H1 (cell line): ENCODE measurements around the gene TRPC1. TPM values are rescaled to one million over a fixed set of nuclear protein-coding genes. Genes with fewer than 3 reads are reported as not detected.

Experiments
- CTCF ChIA-PET: fragments of 300-600 bp; sonication (Branson Sonifier 250); formaldehyde crosslinking; loops from one replicate; lab custom pipeline; 2021; ENCODE audit not compliant: partially characterized antibody; lab: Charles Lee
- POLR2A ChIA-PET: fragments of 300-600 bp; sonication (Branson Sonifier 250); formaldehyde crosslinking; loops from one replicate; lab custom pipeline; 2021; ENCODE audit warnings: inconsistent platforms; ENCODE audit not compliant: partially characterized antibody; lab: Charles Lee
- DNase-seq, 2 experiments: peaks; one replicate each; pipeline versions ENCODE4 v3.0.0 to v3.0.0-alpha.2; 2010 to 2022; ENCODE audit warnings: low spot score in 2 of 2, low read depth in 1 of 2, mixed read lengths in 1 of 2
- FAIRE-seq: peaks from 2 replicates; lab custom pipeline; 2011; peaks lifted over from hg19 to GRCh38; lab: Jason Lieb, UNC
- H2AFZ ChIP-seq: 2 replicates; pipeline ENCODE4 v1.8.1; 2012; ENCODE audit warnings: low read length, inconsistent platforms
- H2AK5ac ChIP-seq: 2 replicates; pipeline ENCODE4 v1.6.1; 2013; ENCODE audit warnings: low read depth, low read length
- H2BK120ac ChIP-seq: replicated peaks from 2 replicates; pipeline ENCODE3; 2013; ENCODE audit warnings: low read depth, low read length, inconsistent platforms
- H2BK12ac ChIP-seq: 2 replicates; pipeline ENCODE4 v1.6.1; 2013; ENCODE audit warnings: low read depth, low read length
- H2BK15ac ChIP-seq: 2 replicates; pipeline ENCODE4 v1.6.1; 2013; ENCODE audit warnings: low read length
- H2BK20ac ChIP-seq: 2 replicates; pipeline ENCODE4 v1.6.1; 2013; ENCODE audit warnings: low read length
- H2BK5ac ChIP-seq: 2 replicates; pipeline ENCODE4 v1.6.1; 2013; ENCODE audit warnings: low read depth, low read length
- H3K14ac ChIP-seq: 2 replicates; pipeline ENCODE4 v1.6.1; 2013; ENCODE audit warnings: inconsistent platforms; ENCODE audit not compliant: insufficient read length
- H3K18ac ChIP-seq: 2 replicates; pipeline ENCODE4 v1.6.1; 2013; ENCODE audit warnings: low read length; ENCODE audit errors: extremely low read depth
- H3K23ac ChIP-seq: 2 replicates; pipeline ENCODE4 v1.6.1; 2013; ENCODE audit warnings: inconsistent platforms; ENCODE audit not compliant: insufficient read length
- H3K23me2 ChIP-seq: 2 replicates; pipeline ENCODE4 v1.6.1; 2013; ENCODE audit warnings: low read depth, low read length
- H3K27ac ChIP-seq: 2 replicates; pipeline ENCODE4 v1.6.1; 2011; ENCODE audit warnings: low read depth, low read length, inconsistent platforms
- H3K27me3 ChIP-seq, 4 experiments: replicated peaks in 1 of 4; 1 replicate in 1 of 4; 2 replicates in 3 of 4; pipeline versions ENCODE4 v1.6.1 to v1.8.1; 2011 to 2013; ENCODE audit warnings: low read length in 3 of 4, mild to moderate bottlenecking in 3 of 4, inconsistent platforms in 2 of 4, mixed read lengths in 2 of 4, moderate library complexity in 1 of 4; ENCODE audit not compliant: control insufficient read depth in 3 of 4, insufficient read depth in 3 of 4; ENCODE audit errors: extremely low read depth in 1 of 4
- H3K36me3 ChIP-seq, 4 experiments: 2 replicates each; pipeline versions ENCODE4 v1.6.1 to v1.8.1; 2011 to 2013; ENCODE audit warnings: mild to moderate bottlenecking in 4 of 4, low read length in 3 of 4, moderate library complexity in 2 of 4, control low read depth in 1 of 4, inconsistent platforms in 1 of 4; ENCODE audit not compliant: insufficient read depth in 4 of 4, control insufficient read depth in 2 of 4
- H3K4ac ChIP-seq: replicated peaks from 2 replicates; pipeline ENCODE3; 2013; ENCODE audit warnings: low read length, low read depth, mixed read lengths, inconsistent platforms; ENCODE audit not compliant: insufficient read length
- H3K4me1 ChIP-seq, 4 experiments: replicated peaks in 1 of 4; 1 replicate in 1 of 4; 2 replicates in 3 of 4; pipeline versions ENCODE4 v1.6.1 to v1.8.1; 2011 to 2013; ENCODE audit warnings: low read length in 3 of 4, inconsistent platforms in 2 of 4, mixed read lengths in 1 of 4; ENCODE audit not compliant: insufficient read depth in 4 of 4, control insufficient read depth in 3 of 4
- H3K4me2 ChIP-seq, 2 experiments: 2 replicates each; pipeline versions ENCODE4 v1.6.1 to v1.8.1; 2011 to 2013; ENCODE audit warnings: low read depth in 2 of 2, low read length in 2 of 2, control low read depth in 1 of 2, inconsistent platforms in 1 of 2, mild to moderate bottlenecking in 1 of 2; ENCODE audit not compliant: insufficient read depth in 1 of 2
- H3K4me3 ChIP-seq, 4 experiments: fragments of 200-600, 300-600 bp in 1 of 4; sonication (generic), shearing (Covaris generic), sonication (Bioruptor Twin) in 1 of 4; 2 replicates each; pipeline versions ENCODE4 v1.5.1 to v1.8.1; 2011 to 2016; ENCODE audit warnings: low read length in 4 of 4, low read depth in 3 of 4, control low read depth in 2 of 4, inconsistent platforms in 2 of 4, mild to moderate bottlenecking in 2 of 4, mixed read lengths in 1 of 4, moderate library complexity in 1 of 4; ENCODE audit not compliant: insufficient read depth in 2 of 4; ENCODE audit errors: extremely low read depth in 1 of 4
- H3K56ac ChIP-seq: replicated peaks from 2 replicates; pipeline ENCODE3; 2013; ENCODE audit warnings: low read depth, mild to moderate bottlenecking, mixed read lengths, low read length, inconsistent platforms; ENCODE audit not compliant: insufficient read length
- H3K79me1 ChIP-seq: 2 replicates; pipeline ENCODE4 v1.6.1; 2013; ENCODE audit warnings: low read depth, low read length, control low read depth
- H3K79me2 ChIP-seq, 2 experiments: 2 replicates each; pipeline versions ENCODE4 v1.6.1 to v1.8.1; 2012 to 2013; ENCODE audit warnings: low read length in 2 of 2, mild to moderate bottlenecking in 2 of 2, inconsistent platforms in 1 of 2; ENCODE audit not compliant: insufficient read depth in 2 of 2, control insufficient read depth in 1 of 2
- H3K9ac ChIP-seq, 4 experiments: replicated peaks in 1 of 4; 1 replicate in 1 of 4; 2 replicates in 3 of 4; pipeline versions ENCODE4 v1.6.1 to v1.8.1; 2011 to 2013; ENCODE audit warnings: low read depth in 3 of 4, low read length in 3 of 4, control low read depth in 2 of 4, mild to moderate bottlenecking in 2 of 4, moderate library complexity in 2 of 4, inconsistent platforms in 1 of 4; ENCODE audit errors: extremely low read depth in 1 of 4
- H3K9me3 ChIP-seq, 2 experiments: 2 replicates each; pipeline versions ENCODE4 v1.6.1 to v1.8.1; 2012 to 2013; ENCODE audit warnings: mild to moderate bottlenecking in 2 of 2, moderate library complexity in 2 of 2, control low read depth in 1 of 2, inconsistent platforms in 1 of 2, low read depth in 1 of 2, low read length in 1 of 2, mixed read lengths in 1 of 2; ENCODE audit not compliant: insufficient read depth in 2 of 2
- H4K20me1 ChIP-seq, 2 experiments: replicated peaks in 1 of 2; 2 replicates each; pipeline versions ENCODE3 to v1.8.1; 2011 to 2013; ENCODE audit warnings: inconsistent platforms in 2 of 2, low read length in 2 of 2, mild to moderate bottlenecking in 1 of 2; ENCODE audit not compliant: insufficient read depth in 2 of 2, control insufficient read depth in 1 of 2
- H4K5ac ChIP-seq: 2 replicates; pipeline ENCODE4 v1.6.1; 2013; ENCODE audit warnings: low read length, low read depth, mixed read lengths, inconsistent platforms; ENCODE audit not compliant: insufficient read length
- H4K8ac ChIP-seq: 2 replicates; pipeline ENCODE4 v1.8.0; 2013; ENCODE audit warnings: mild to moderate bottlenecking, moderate library complexity, low read length, inconsistent platforms; ENCODE audit not compliant: insufficient read depth; ENCODE audit errors: extremely low read depth
- H4K91ac ChIP-seq: replicated peaks from 2 replicates; pipeline ENCODE3; 2013; ENCODE audit warnings: low read length, mixed read lengths, inconsistent platforms; ENCODE audit not compliant: insufficient read length
- BACH1 ChIP-seq: IDR thresholded peaks from 2 replicates; pipeline ENCODE4 v1.6.1; 2012; ENCODE audit warnings: low read length, improper control_type of control experiment
- EGR1 ChIP-seq: IDR thresholded peaks from 2 replicates; pipeline ENCODE4 v1.6.1; 2011; ENCODE audit warnings: low read depth, low read length, borderline replicate concordance
- KDM4A ChIP-seq: IDR thresholded peaks from one replicate; pipeline ENCODE4 v1.7.1; 2012; ENCODE audit warnings: low read depth, mild to moderate bottlenecking, moderate library complexity, low read length, inconsistent platforms; ENCODE audit not compliant: severe bottlenecking
- NANOG ChIP-seq: IDR thresholded peaks from 2 replicates; pipeline ENCODE4 v1.6.1; 2011; ENCODE audit warnings: low read length, low read depth, mild to moderate bottlenecking, inconsistent platforms; ENCODE audit not compliant: insufficient read depth, poor library complexity, severe bottlenecking
- RAD21 ChIP-seq, 2 experiments: IDR thresholded peaks in 1 of 2; conservative IDR thresholded peaks in 1 of 2; 2 replicates each; pipeline ENCODE4 v1.6.1; 2011; ENCODE audit warnings: low read depth in 2 of 2, low read length in 2 of 2, improper control_type of control experiment in 1 of 2, inconsistent platforms in 1 of 2, mild to moderate bottlenecking in 1 of 2, moderate library complexity in 1 of 2
- RBBP5 ChIP-seq: IDR thresholded peaks from 2 replicates; pipeline ENCODE4 v1.7.1; 2012; ENCODE audit warnings: low read depth, mild to moderate bottlenecking, inconsistent platforms, low read length, moderate library complexity, borderline replicate concordance
- RNF2 ChIP-seq: fragments of 200-900, 300-1000 bp; sonication (generic); IDR thresholded peaks from 2 replicates; pipeline ENCODE4 v1.7.1; 2016; ENCODE audit warnings: borderline replicate concordance, low read depth, mild to moderate bottlenecking, antibody characterized with exemption, low read length; ENCODE audit not compliant: poor library complexity, severe bottlenecking; ENCODE audit errors: missing control alignments
- SIRT6 ChIP-seq: IDR thresholded peaks from one replicate; pipeline ENCODE4 v1.7.1; 2012; ENCODE audit warnings: low read length, inconsistent platforms
- TEAD4 ChIP-seq: IDR thresholded peaks from 2 replicates; pipeline ENCODE4 v1.6.1; 2012; ENCODE audit warnings: low read depth, low read length, inconsistent platforms, mixed read lengths
- ZNF274 ChIP-seq: IDR thresholded peaks from 2 replicates; pipeline ENCODE4 v1.7.0; 2012; ENCODE audit warnings: low read length, borderline replicate concordance; ENCODE audit errors: extremely low read depth
- WGBS, 2 experiments: shearing (Covaris generic) in 1 of 2; methylation state at CpG; one replicate each; pipeline versions ENCODE4 v1.1.6 to v1.1.7; 2013 to 2015; ENCODE audit warnings: low lambda C conversion rate in 2 of 2, mixed read lengths in 2 of 2, inconsistent platforms in 1 of 2, low coverage in 1 of 2, missing lambda C conversion rate in 1 of 2; ENCODE audit not compliant: insufficient replicate concordance in 2 of 2, insufficient coverage in 1 of 2, insufficient read length in 1 of 2; ENCODE audit errors: extremely low coverage in 1 of 2, missing lambda C conversion rate in 1 of 2; 5-methylcytosine and 5-hydroxymethylcytosine counted together
- polyA plus RNA-seq, 7 experiments: library from polyadenylated mRNA; depleted of rRNA in 3 of 7; stranded (reverse) in 5 of 7; unstranded in 2 of 7; fragments of >200 nt in 5 of 7; fragments of 200-250 nt in 2 of 7; gene quantifications; 1 replicate in 5 of 7; 2 replicates in 1 of 7; 4 replicates in 1 of 7; pipeline versions ENCODE4 v1.2.1 to v1.2.3, GENCODE V29; 2011 to 2013; ENCODE audit warnings: missing spikeins in 2 of 7, mixed read lengths in 2 of 7
- total RNA-seq: library from RNA; stranded (reverse); fragmentation: NEBNext Ultra II Directional; extraction: Animal tissue kit (Norgen Biotek cat#: 25700); gene quantifications from 2 replicates; pipeline ENCODE4 v1.2.1, GENCODE V29; 2021

TRPC1 gene
- total and polyA plus RNA-seq, 2 of the 8 experiments (the other 6 are each of a cell fraction or from before 2014, with no cell fraction given): 22.6 to 23.1 TPM

DNA sequence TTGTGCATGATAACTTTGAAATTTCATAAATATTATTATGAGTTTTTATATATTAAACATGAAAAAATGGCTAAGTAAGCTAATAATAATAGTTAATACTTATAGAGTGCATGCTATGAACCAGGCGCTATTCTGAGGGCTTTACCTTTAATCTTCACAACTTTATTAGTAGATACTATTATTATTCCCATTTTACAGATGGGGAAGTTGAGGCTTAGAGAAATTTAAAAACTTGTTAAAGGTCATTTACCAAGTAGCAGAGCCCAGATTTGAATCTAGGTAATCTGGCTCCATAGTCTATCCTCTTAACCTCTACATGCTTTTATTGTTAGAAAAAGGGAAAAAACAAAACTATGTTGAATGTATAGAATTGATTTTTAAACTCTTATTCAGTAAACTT, 60.4 kb downstream of the TRPC1 start:
- Histone ChIP-seq H3K23me2 (no peaks in the 10 kb centered on the region), H4K91ac (no peak overlapping the region), H3K4me1 (no peaks in the 10 kb centered on the region), H2BK15ac (no peak overlapping the region), H3K27me3 (peaks cover 0 to 1% (median 0%) of the 10 kb centered on the region in 4 experiments; a peak in 1 of 7 replicates), H3K23ac (no peak overlapping the region), H2BK5ac (no peak overlapping the region), H2AK5ac (no peak overlapping the region), H3K9me3 (no peaks in the 10 kb centered on the region), H3K56ac (no peak overlapping the region), H3K14ac (no peak overlapping the region)
- no peak for FAIRE-seq
- no peak for TF ChIP-seq BACH1
- TF ChIP-seq ZNF274: no peak
- no peak for TF ChIP-seq RBBP5
- no peak for TF ChIP-seq NANOG
- TF ChIP-seq SIRT6: no peak
- no peak for TF ChIP-seq EGR1
- TF ChIP-seq RAD21 (IDR thresholded peaks at IDR 0.05 in 1 of 2, conservative IDR thresholded peaks at IDR 0.05 in 1 of 2; ENCODE audit: low read depth in 2 of 2, low read length in 2 of 2): no peak
- TF ChIP-seq RNF2: no peak
- no peak for TF ChIP-seq TEAD4
- no peak for TF ChIP-seq KDM4A
- TF ChIP-seq, all 59 proteins: peak for 0
- H2AFZ ChIP-seq: no peak overlapping the region
- H3K27ac ChIP-seq: no peak overlapping the region
- no peak overlapping the region for H2BK12ac ChIP-seq
- WGBS, 2 experiments: 43% methylated on average over 1 of the region's 1 CpG; no CpG with 5 or more reads in 1 of the 2 experiments
- no peak overlapping the region for H3K4me3 ChIP-seq
- no peak overlapping the region for H2BK20ac ChIP-seq
- H3K36me3 ChIP-seq: no peaks in the 10 kb centered on the region
- no peak for DNase-seq
- no peaks in the 10 kb centered on the region for H4K20me1 ChIP-seq
- no peaks in the 10 kb centered on the region for H3K79me1 ChIP-seq
- no peak overlapping the region for H3K18ac ChIP-seq
- H3K9ac ChIP-seq: no peak overlapping the region
- no peak overlapping the region for H4K5ac ChIP-seq
- H2BK120ac ChIP-seq: no peak overlapping the region
- POLR2A ChIA-PET: no interaction called here
- H3K4ac ChIP-seq: no peak overlapping the region
- no peak overlapping the region for H4K8ac ChIP-seq
- no peaks in the 10 kb centered on the region for H3K79me2 ChIP-seq
- H3K4me2 ChIP-seq: no peak overlapping the region
- CTCF ChIA-PET: no interaction called here
